GOT3 (cell line): ENCODE data around the gene METTL24.

Experiments used
- DNase-seq: peaks from one replicate; lab custom pipeline; 2025; ENCODE audit warnings: mixed read lengths; lab: John Stamatoyannopoulos, UW

The METTL24 gene

GRCh38 chr6:110334423-110335180 lies 23.5 kb downstream of the METTL24 start:
- DNase-seq = no peak

GRCh38 chr6:110332281-110332680 lies 25.9 kb downstream of the METTL24 start:
- DNase-seq = no peak

- no peak for DNase-seq
Measured at GRCh38 chr6:110331816-110332215, 26.3 kb downstream of the METTL24 start.

- no peak for DNase-seq
Measured at GRCh38 chr6:110331390-110331789, 26.8 kb downstream of the METTL24 start.

- no peak for DNase-seq
Measured at GRCh38 chr6:110329714-110330436, 28.3 kb downstream of the METTL24 start.

GRCh38 chr6:110329348-110329713 lies 28.8 kb downstream of the METTL24 start:
- DNase-seq = no peak

GRCh38 chr6:110328259-110328658 lies 29.9 kb downstream of the METTL24 start:
- DNase-seq = no peak

GRCh38 chr6:110327391-110327790 lies 30.8 kb downstream of the METTL24 start:
- DNase-seq = no peak

- no peak for DNase-seq
Measured at GRCh38 chr6:110326609-110327008, 31.5 kb downstream of the METTL24 start.

- DNase-seq = no peak
Measured at GRCh38 chr6:110326057-110326456, 32.1 kb downstream of the METTL24 start.

- DNase-seq = no peak
Measured at GRCh38 chr6:110325197-110325596, 33.0 kb downstream of the METTL24 start.

- DNase-seq = no peak
Measured at GRCh38 chr6:110324548-110324947, 33.6 kb downstream of the METTL24 start.

- no peak for DNase-seq
Measured at GRCh38 chr6:110323258-110323657, 34.9 kb downstream of the METTL24 start.

- no peak for DNase-seq
Measured at GRCh38 chr6:110322874-110323242, 35.3 kb downstream of the METTL24 start.

- DNase-seq = no peak
Measured at GRCh38 chr6:110322151-110322873, 35.8 kb downstream of the METTL24 start.

GRCh38 chr6:110320307-110320706 lies 37.8 kb downstream of the METTL24 start:
- no peak for DNase-seq

GRCh38 chr6:110319843-110320242 lies 38.3 kb downstream of the METTL24 start:
- DNase-seq = no peak

- no peak for DNase-seq
Measured at GRCh38 chr6:110319381-110319780, 38.8 kb downstream of the METTL24 start.

- DNase-seq = no peak
Measured at GRCh38 chr6:110318971-110319370, 39.2 kb downstream of the METTL24 start.

- no peak for DNase-seq
Measured at GRCh38 chr6:110317646-110318045, 40.5 kb downstream of the METTL24 start.

GRCh38 chr6:110317189-110317588 lies 41.0 kb downstream of the METTL24 start:
- DNase-seq = no peak

GRCh38 chr6:110315869-110316398 lies 42.2 kb downstream of the METTL24 start:
- no peak for DNase-seq
